AG09309 (cell line): ENCODE results near the gene C19orf73.
"Not testable (repeated sequence)": the region's sequence is repeated elsewhere in the genome, so short reads cannot be mapped to it uniquely, and the experiment has no call there.

ENCODE experiments used
- DNase-seq: peaks from one replicate; pipeline ENCODE4 v3.0.0-alpha.2; 2010; ENCODE audit warnings: low read depth
- H3K4me3 ChIP-seq: 2 replicates; pipeline ENCODE4 v1.5.1; 2011; ENCODE audit warnings: mild to moderate bottlenecking, low read depth, low read length, moderate library complexity; ENCODE audit not compliant: control insufficient read depth
- CTCF ChIP-seq: IDR thresholded peaks from 2 replicates; pipeline ENCODE4 v1.5.1; 2011; ENCODE audit warnings: mild to moderate bottlenecking, low read depth, low read length, inconsistent platforms; ENCODE audit not compliant: insufficient read depth, control insufficient read depth; ENCODE audit errors: missing control alignments

Gene C19orf73

GRCh38 chr19:49128545-49129237 is 9.7 kb upstream of the C19orf73 start:
- no peak for TF ChIP-seq CTCF
- no peak for DNase-seq

DNA sequence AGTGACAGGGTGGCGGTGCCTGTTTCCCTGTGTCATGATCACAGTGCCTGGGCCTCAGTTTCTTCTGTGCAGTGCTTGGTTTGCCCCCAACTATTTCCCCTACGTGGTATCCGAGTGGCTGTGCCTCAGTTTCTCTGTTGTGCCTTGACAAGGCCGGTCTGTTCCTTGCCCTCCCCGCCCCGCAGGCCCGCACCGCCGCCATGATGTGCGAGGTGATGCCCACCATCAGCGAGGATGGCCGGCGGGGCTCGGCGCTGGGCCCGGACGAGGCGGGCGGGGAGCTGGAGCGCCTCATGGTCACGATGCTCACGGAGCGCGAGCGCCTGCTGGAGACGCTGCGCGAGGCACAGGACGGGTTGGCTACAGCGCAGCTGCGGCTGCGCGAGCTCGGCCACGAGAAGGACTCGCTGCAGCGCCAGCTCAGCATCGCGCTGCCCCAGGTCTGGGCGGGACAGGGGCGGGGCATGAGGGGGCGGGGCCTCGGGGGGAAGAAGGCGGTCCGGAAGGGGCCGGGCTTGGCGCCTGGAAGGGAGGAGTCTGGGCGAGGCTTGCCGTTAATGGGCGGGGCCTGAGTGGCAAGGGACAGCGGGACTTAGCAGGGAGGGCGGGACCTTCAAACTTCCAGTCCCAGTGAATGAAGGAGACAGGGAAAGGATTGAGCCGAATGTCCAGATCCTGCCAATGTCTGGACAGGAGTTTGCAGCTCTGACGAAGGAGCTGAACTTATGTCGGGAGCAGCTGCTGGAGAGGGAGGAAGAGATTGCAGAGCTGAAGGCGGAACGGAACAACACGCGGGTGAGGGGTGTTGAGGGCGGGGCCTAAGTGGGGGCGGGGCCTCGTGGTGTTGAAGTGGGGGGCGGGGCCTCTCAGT is 9.0 kb upstream of the C19orf73 start:
- peak overlapping the region; percentile 29 for H3K4me3 ChIP-seq
- peak; percentile 77 for DNase-seq
- no peak for TF ChIP-seq CTCF

More at GRCh38 chr19:49128545-49129237, 9.7 kb upstream of the C19orf73 start:
- no peak overlapping the region for H3K4me3 ChIP-seq

DNA sequence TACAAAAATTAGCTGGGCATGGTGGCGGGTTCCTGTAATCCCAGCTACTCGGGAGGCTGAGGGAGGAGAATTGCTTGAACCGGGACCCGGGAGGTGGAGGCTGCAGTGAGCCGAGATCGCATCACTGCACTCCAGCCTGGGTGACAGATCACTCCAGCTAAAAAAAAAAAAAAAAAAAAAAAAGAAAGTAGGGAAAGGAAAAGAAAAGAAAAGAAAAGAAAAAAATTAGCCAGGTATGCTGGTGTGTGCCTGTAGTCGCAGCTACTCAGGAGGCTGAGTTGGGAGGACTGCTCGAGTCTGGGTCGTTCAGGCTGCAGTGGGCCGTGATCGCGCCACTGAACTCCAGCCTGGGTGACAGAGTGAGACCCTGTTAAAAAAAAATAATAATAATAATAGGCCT is 8.3 kb upstream of the C19orf73 start:
- H3K4me3 ChIP-seq, DNase-seq: not testable (repeated sequence)

GRCh38 chr19:49126575-49126974 is 7.6 kb upstream of the C19orf73 start:
- no peak overlapping the region for H3K4me3 ChIP-seq
- DNase-seq, result no peak
- TF ChIP-seq CTCF, result no peak

DNA sequence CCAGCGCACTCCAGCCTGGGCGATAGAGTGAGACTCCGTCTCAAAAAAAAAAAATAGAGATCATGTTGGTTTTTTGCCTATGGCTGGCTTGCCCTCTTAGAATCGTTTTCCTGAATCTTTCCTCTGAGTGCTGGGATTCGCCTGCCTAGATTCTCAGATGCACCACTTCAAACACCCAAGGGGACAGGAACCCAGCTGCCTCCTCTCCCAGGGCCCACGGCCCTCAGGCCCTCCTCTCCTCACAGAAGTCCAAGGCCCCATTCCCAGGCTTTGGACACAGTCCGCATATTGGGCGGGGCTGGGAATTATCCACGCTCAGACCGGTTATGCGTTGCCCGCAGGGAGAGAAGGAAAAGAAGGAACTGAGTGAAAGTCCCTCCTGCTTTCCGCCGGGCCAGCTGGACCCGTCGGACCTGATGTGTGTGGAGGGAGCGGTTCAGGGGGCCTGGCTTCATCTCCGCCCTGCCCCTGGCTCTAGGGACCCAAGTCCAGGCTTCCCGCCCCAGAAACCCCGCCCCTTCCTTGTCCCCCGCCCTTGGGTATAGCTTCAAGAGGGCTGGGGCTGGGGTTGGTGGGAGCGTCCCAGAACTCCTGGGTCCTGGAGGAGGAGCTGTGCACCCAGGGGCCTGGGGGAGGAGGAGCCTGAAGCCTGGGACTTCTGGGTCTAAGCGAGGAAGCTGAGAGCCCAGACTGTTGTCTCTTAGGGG is 6.2 kb upstream of the C19orf73 start:
- no peak overlapping the region for H3K4me3 ChIP-seq
- no peak for TF ChIP-seq CTCF
- DNase-seq, result no peak

- H3K4me3 ChIP-seq, DNase-seq: not testable (repeated sequence)
Measured at GRCh38 chr19:49123285-49123684, 4.3 kb upstream of the C19orf73 start.

GRCh38 chr19:49121841-49122240 is 2.9 kb upstream of the C19orf73 start:
- not testable (repeated sequence) for DNase-seq, H3K4me3 ChIP-seq

DNA sequence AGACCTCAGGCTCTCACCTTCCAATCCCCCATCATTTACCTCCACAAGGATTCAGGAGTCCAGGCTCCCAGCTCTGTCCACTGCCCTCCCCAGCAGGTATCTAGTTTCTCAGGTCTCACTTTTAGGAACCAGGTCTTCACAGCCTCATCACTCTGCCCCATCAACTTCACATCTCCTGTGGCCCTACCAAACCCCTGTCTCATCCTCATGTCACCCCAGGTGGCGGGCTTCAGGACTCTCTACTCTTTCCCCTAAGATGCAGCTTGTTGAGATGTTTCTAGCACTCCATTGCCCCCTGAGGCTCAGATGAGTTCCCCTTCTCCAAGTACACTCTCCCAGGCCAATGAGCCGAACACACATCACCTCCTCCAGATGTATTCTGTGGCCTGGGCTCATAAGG is 1.9 kb upstream of the C19orf73 start:
- TF ChIP-seq CTCF, result no peak
- DNase-seq, result no peak
- no peak overlapping the region for H3K4me3 ChIP-seq
